ENCODE data around the gene NELL2. TPM values are rescaled to one million over a fixed set of nuclear protein-coding genes. Genes with fewer than 3 reads are reported as not detected.

The NELL2 gene
- total and polyA plus RNA-seq, 8 donors = 0.27 to 0.79 (median 0.71) TPM

- DNase-seq (peak in 3 of 6 donors; percentile 15 to 62 (median 60)), ATAC-seq (peak; percentile 48 to 60 (median 52)), FAIRE-seq (no peak)
- WGBS, 2 donors = 1 to 2% methylated on average over 27 of the region's 27 CpGs
- no peak overlapping the region for H3K27ac ChIP-seq
- no peak for TF ChIP-seq CTCF (IDR thresholded peaks at IDR 0.05)
- H3K4me1 ChIP-seq = peaks cover 0 to 5% (median 3%) of the 10 kb centered on the region in 3 donors
- H3K9me3 ChIP-seq = peaks cover 0 to 7% (median 0%) of the 10 kb centered on the region in 4 donors
- H3K4me3 ChIP-seq = peak overlapping the region; percentile 37 to 64 (median 46)
- peaks cover 0 to 31% (median 12%) of the 10 kb centered on the region in 4 donors for H3K27me3 ChIP-seq
- intact Hi-C loops (cut with DNase I) = no loop called here
- H3K36me3 ChIP-seq = no peaks in the 10 kb centered on the region
Measured at GRCh38 chr12:44875417-44875953, 630 bp downstream of the NELL2 start.

GRCh38 chr12:44874981-44875416 lies 1.1 kb downstream of the NELL2 start:
- TF ChIP-seq CTCF (IDR thresholded peaks at IDR 0.05) = no peak
- H3K4me1 ChIP-seq = peaks cover 0 to 5% (median 3%) of the 10 kb centered on the region in 3 donors
- no peaks in the 10 kb centered on the region for H3K36me3 ChIP-seq
- FAIRE-seq (no peak), ATAC-seq (peak in 3 of 4 donors; percentile 17 to 31 (median 27)), DNase-seq (peak in 1 of 6 donors; percentile 41)
- peaks cover 0 to 7% (median 0%) of the 10 kb centered on the region in 4 donors for H3K9me3 ChIP-seq
- peak overlapping the region in 3 of 4 donors; percentile 37 to 64 (median 48) for H3K4me3 ChIP-seq
- intact Hi-C loops (cut with DNase I) = no loop called here
- 1 to 2% methylated on average over 12 of the region's 12 CpGs for WGBS, 2 donors
- H3K27me3 ChIP-seq = peaks cover 0 to 36% (median 12%) of the 10 kb centered on the region in 4 donors
- no peak overlapping the region for H3K27ac ChIP-seq

DNA sequence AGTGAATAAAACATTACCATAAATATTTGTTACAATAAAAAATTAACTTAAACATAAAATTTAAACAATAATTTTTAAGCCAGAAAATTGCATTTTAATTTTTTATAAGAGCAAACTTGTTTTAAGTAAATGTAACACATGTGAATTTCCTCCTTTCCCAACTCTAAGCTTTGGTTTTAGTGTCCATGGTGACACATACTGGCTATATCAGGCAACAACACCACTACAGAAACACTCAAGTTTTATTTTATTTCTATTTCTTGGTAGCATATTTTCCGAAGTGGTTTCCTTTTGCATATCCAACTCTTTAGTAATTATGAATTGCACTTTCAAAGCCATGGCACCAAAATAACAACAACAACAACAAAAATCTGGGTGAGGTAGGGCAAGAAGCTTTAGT lies 2.2 kb downstream of the NELL2 start:
- H3K9me3 ChIP-seq = peaks cover 0 to 7% (median 0%) of the 10 kb centered on the region in 4 donors
- peaks cover 0 to 39% (median 12%) of the 10 kb centered on the region in 4 donors for H3K27me3 ChIP-seq
- TF ChIP-seq CTCF (IDR thresholded peaks at IDR 0.05) = no peak
- DNase-seq = no peak
- no peaks in the 10 kb centered on the region for H3K36me3 ChIP-seq
- H3K4me1 ChIP-seq = peaks cover 0 to 5% (median 3%) of the 10 kb centered on the region in 3 donors
- intact Hi-C loops (cut with DNase I) = no loop called here
- H3K4me3 ChIP-seq = no peak overlapping the region
- 29 to 52% methylated on average over 1 of the region's 1 CpG for WGBS, 2 donors
- FAIRE-seq = peak; percentile 64
- no peak for ATAC-seq
- no peak overlapping the region for H3K27ac ChIP-seq

DNA sequence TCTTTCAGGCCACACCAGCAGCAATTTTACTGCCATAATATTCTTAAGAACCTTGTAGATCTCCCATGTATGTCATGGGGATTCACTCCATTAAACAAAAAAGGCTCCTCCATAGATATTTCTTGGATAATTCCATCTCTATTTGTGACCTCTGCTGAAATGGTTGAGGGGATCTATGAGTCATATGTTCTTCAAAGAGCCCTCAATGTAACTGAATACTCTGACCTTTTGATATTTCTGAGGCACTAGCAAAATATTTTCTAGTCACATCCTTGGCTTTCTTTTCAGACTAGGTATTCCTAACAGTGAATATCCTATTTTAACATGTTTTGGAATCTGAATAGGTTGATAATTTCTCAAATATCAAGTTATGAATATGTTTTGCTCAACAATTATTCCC lies 6.6 kb downstream of the NELL2 start:
- H3K4me3 ChIP-seq = no peak overlapping the region
- no peaks in the 10 kb centered on the region for H3K36me3 ChIP-seq
- H3K9me3 ChIP-seq = peaks cover 0 to 10% (median 0%) of the 10 kb centered on the region in 4 donors
- H3K27me3 ChIP-seq = peaks cover 0 to 33% (median 11%) of the 10 kb centered on the region in 4 donors
- FAIRE-seq (no peak), DNase-seq (no peak), ATAC-seq (no peak)
- no peak for TF ChIP-seq CTCF (IDR thresholded peaks at IDR 0.05)
- H3K27ac ChIP-seq = no peak overlapping the region
- intact Hi-C loops (cut with DNase I) = no loop called here
- no peaks in the 10 kb centered on the region for H3K4me1 ChIP-seq

DNA sequence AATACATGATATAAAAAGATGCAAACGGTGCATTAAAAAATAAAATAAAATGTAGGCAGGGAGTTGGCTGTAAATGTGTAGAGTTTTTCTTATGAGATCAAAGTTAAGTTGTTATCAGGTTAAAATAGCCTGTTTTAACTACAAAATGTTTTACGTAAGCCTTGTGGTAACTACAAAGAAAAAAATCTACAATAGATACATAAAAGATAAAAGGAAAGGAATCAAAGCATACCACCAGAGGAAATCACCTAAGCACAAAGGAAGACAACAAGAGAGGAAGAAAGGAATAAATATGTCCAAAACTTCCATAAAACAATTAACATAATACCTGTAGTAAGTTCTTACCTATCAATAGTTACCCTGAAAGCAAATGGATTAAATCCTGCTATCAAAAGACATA lies 12.2 kb downstream of the NELL2 start:
- 0 to 2% methylated on average over 2 of the region's 2 CpGs for WGBS, 2 donors
- no peak for FAIRE-seq
- TF ChIP-seq CTCF (IDR thresholded peaks at IDR 0.05) = no peak

More for the DNA sequence above, 12.2 kb downstream of the NELL2 start:
- Histone ChIP-seq H3K4me1 (no peaks in the 10 kb centered on the region), H3K27ac (no peak overlapping the region), H3K9me3 (peaks cover 0 to 4% (median 0%) of the 10 kb centered on the region in 4 donors), H3K4me3 (no peak overlapping the region), H3K27me3 (no peaks in the 10 kb centered on the region), H3K36me3 (no peaks in the 10 kb centered on the region)
- intact Hi-C loops (cut with DNase I) = no loop called here
- ATAC-seq (no peak), DNase-seq (no peak)
